Measurements from ENCODE around the gene LRP1. TPM values are rescaled to one million over a fixed set of nuclear protein-coding genes. Genes with fewer than 3 reads are reported as not detected.

LRP1 gene
- total RNA-seq, 1 experiment from 2014 or later, result 9.0 TPM

DNA sequence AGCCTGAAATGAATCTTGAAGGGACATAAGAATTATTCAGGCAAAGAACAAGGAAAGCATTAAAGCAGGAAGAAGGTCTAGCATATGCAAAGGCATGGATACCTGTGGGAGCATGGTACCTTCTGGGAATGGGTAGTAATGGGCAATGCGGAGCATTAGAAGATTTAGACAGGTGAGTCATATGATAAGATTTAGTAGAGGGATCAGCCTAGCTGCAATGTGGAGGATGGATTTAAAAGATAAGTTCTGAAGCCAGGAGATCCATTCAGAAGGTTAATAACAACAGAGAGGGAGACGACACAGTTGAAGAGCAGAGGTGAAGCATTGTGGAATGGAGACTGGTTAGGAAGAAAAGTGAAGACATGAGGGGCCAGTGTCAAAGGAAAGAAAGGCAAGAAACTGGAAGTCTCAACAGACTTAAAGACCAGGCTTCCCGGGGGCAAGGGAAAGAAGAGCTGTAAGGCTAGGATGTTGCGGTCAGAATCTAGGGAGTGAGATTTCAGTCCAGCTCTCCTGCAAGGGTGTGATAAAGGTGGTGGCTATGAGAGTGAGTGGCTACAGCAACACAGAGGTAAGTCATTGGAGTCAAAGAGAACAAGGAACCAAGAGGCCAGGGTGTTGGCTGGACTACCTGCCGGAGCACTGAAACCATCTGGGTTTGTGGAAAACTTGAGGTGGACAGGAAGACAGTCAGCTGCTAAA, 11.6 kb upstream of the LRP1 start:
- no peak for ATAC-seq
- H3K4me3 ChIP-seq (ENCODE audit: low read depth in 2 of 2, low read length in 2 of 2), result no peak overlapping the region
- TF ChIP-seq, protein P1, sequence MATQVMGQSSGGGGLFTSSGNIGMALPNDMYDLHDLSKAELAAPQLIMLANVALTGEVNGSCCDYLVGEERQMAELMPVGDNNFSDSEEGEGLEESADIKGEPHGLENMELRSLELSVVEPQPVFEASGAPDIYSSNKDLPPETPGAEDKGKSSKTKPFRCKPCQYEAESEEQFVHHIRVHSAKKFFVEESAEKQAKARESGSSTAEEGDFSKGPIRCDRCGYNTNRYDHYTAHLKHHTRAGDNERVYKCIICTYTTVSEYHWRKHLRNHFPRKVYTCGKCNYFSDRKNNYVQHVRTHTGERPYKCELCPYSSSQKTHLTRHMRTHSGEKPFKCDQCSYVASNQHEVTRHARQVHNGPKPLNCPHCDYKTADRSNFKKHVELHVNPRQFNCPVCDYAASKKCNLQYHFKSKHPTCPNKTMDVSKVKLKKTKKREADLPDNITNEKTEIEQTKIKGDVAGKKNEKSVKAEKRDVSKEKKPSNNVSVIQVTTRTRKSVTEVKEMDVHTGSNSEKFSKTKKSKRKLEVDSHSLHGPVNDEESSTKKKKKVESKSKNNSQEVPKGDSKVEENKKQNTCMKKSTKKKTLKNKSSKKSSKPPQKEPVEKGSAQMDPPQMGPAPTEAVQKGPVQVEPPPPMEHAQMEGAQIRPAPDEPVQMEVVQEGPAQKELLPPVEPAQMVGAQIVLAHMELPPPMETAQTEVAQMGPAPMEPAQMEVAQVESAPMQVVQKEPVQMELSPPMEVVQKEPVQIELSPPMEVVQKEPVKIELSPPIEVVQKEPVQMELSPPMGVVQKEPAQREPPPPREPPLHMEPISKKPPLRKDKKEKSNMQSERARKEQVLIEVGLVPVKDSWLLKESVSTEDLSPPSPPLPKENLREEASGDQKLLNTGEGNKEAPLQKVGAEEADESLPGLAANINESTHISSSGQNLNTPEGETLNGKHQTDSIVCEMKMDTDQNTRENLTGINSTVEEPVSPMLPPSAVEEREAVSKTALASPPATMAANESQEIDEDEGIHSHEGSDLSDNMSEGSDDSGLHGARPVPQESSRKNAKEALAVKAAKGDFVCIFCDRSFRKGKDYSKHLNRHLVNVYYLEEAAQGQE (IDR thresholded peaks at IDR 0.05; ENCODE audit: insufficient read depth in 1 of 2, low read depth in 2 of 2, low read length in 1 of 2), result no peak
- TF ChIP-seq TCF7L2 (IDR thresholded peaks at IDR 0.05; ENCODE audit: low read depth, low read length), result no peak
- no peak for TF ChIP-seq SIN3A (IDR thresholded peaks at IDR 0.05; ENCODE audit: borderline replicate concordance, insufficient read depth, low read depth, low read length)
- TF ChIP-seq POLR2AphosphoS5 (IDR thresholded peaks at IDR 0.05; ENCODE audit: low read depth, low read length), result no peak
- TF ChIP-seq, protein P2, sequence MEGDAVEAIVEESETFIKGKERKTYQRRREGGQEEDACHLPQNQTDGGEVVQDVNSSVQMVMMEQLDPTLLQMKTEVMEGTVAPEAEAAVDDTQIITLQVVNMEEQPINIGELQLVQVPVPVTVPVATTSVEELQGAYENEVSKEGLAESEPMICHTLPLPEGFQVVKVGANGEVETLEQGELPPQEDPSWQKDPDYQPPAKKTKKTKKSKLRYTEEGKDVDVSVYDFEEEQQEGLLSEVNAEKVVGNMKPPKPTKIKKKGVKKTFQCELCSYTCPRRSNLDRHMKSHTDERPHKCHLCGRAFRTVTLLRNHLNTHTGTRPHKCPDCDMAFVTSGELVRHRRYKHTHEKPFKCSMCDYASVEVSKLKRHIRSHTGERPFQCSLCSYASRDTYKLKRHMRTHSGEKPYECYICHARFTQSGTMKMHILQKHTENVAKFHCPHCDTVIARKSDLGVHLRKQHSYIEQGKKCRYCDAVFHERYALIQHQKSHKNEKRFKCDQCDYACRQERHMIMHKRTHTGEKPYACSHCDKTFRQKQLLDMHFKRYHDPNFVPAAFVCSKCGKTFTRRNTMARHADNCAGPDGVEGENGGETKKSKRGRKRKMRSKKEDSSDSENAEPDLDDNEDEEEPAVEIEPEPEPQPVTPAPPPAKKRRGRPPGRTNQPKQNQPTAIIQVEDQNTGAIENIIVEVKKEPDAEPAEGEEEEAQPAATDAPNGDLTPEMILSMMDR (IDR thresholded peaks at IDR 0.05), result no peak
- H3K27me3 ChIP-seq (ENCODE audit: control insufficient read depth, insufficient read depth, low read length), result no peaks in the 10 kb centered on the region
- in situ Hi-C loops (cut with HindIII; ENCODE audit: low pct_unique_long_range_greater_than_20kb, low sequenced_read_pairs), result no loop called here
- intact Hi-C loops (cut with micrococcal nuclease; ENCODE audit: unreplicated experiment), result no loop called here
- no TSS peak for BruUV-seq (replicated peaks)
- no peak overlapping the region for H3K27ac ChIP-seq (ENCODE audit: low read length)
- H3K9me3 ChIP-seq (ENCODE audit: control insufficient read depth, insufficient read depth, low read depth, low read length), result no peaks in the 10 kb centered on the region
- no peak for DNase-seq (ENCODE audit: low read depth, low spot score)
- no peaks in the 10 kb centered on the region for H3K36me3 ChIP-seq (ENCODE audit: control insufficient read depth, insufficient read depth, low read length)
- CTCF ChIA-PET, result no interaction called here
- POLR2A ChIA-PET, result no interaction called here
- peaks cover 5% of the 10 kb centered on the region for H3K4me1 ChIP-seq (ENCODE audit: control insufficient read depth, insufficient read depth, low read length)

DNA sequence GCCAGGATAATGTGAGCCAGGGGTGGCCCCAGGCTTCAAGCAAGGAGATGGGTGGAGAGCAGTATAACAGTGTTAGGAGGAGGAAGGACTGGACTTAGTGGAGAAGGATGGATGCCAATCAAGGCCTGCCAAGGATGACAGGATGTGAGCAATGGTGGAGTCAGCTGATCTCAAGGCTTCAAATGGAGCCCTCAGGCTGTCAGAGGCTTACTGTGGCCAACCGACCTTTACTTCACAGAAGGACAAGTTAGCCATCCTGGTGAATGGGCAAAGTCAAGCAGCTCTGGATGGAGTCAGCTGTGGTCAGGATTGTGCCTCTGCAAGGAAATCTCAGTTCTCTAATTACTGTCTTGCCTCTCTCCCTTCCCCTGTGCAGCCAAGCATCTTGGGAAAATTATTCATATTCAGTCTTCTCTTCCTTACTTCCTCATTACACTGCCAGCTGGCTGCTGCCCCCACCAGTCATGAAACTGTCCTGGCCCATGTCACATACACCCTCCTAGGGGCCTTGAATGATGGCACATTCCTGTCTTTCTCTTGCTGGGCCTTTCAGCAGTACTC, 9.5 kb upstream of the LRP1 start:
- in situ Hi-C loops (cut with HindIII; ENCODE audit: low pct_unique_long_range_greater_than_20kb, low sequenced_read_pairs), result no loop called here
- H3K4me3 ChIP-seq (ENCODE audit: low read depth in 2 of 2, low read length in 2 of 2), result no peak overlapping the region
- ChIA-PET POLR2A (no interaction called here), CTCF (no interaction called here)
- H3K27ac ChIP-seq (ENCODE audit: low read length), result no peak overlapping the region
- H3K4me1 ChIP-seq (ENCODE audit: control insufficient read depth, insufficient read depth, low read length), result no peaks in the 10 kb centered on the region
- H3K27me3 ChIP-seq (ENCODE audit: control insufficient read depth, insufficient read depth, low read length), result no peaks in the 10 kb centered on the region
- H3K36me3 ChIP-seq (ENCODE audit: control insufficient read depth, insufficient read depth, low read length), result no peaks in the 10 kb centered on the region
- ATAC-seq (peak; percentile 75), DNase-seq (ENCODE audit: low read depth, low spot score) (no peak)
- H3K9me3 ChIP-seq (ENCODE audit: control insufficient read depth, insufficient read depth, low read depth, low read length), result peaks cover 2% of the 10 kb centered on the region; the same call in 1 of the 2 replicates
- no peak for TF ChIP-seq TCF7L2 (IDR thresholded peaks at IDR 0.05; ENCODE audit: low read depth, low read length)
- no TSS peak for BruUV-seq (replicated peaks)
- intact Hi-C loops (cut with micrococcal nuclease; ENCODE audit: unreplicated experiment), result no loop called here
